ENCODE results near the gene CHTOP.

- TF ChIP-seq, protein P1, sequence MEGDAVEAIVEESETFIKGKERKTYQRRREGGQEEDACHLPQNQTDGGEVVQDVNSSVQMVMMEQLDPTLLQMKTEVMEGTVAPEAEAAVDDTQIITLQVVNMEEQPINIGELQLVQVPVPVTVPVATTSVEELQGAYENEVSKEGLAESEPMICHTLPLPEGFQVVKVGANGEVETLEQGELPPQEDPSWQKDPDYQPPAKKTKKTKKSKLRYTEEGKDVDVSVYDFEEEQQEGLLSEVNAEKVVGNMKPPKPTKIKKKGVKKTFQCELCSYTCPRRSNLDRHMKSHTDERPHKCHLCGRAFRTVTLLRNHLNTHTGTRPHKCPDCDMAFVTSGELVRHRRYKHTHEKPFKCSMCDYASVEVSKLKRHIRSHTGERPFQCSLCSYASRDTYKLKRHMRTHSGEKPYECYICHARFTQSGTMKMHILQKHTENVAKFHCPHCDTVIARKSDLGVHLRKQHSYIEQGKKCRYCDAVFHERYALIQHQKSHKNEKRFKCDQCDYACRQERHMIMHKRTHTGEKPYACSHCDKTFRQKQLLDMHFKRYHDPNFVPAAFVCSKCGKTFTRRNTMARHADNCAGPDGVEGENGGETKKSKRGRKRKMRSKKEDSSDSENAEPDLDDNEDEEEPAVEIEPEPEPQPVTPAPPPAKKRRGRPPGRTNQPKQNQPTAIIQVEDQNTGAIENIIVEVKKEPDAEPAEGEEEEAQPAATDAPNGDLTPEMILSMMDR (IDR thresholded peaks at IDR 0.05) = no peak
- TF ChIP-seq POLR2A (IDR thresholded peaks at IDR 0.05) = no peak
Observed at GRCh38 chr1:153655333-153655732, 21.5 kb downstream of the CHTOP start.
